Caco-2 (cell line): ENCODE data around the gene AHCY. TPM values are rescaled to one million over a fixed set of nuclear protein-coding genes. Genes with fewer than 3 reads are reported as not detected.

Source experiments
- BruUV-seq: library from RNA; stranded (reverse); fragments of 400-500 nt; replicated peaks from 2 replicates; lab custom pipeline; 2021; lab: Mats Ljungman, UMichigan
- CTCF ChIA-PET: fragments of 300-600 bp; sonication (Branson Sonifier 250); formaldehyde crosslinking; loops from one replicate; lab custom pipeline; 2022; ENCODE audit warnings: antibody characterized with exemption; lab: Charles Lee
- POLR2A ChIA-PET: fragments of 300-600 bp; sonication (Branson Sonifier 250); formaldehyde crosslinking; loops from one replicate; lab custom pipeline; 2022; ENCODE audit warnings: antibody characterized with exemption; lab: Charles Lee
- DNase-seq, 2 experiments: peaks; one replicate each; pipeline versions ENCODE4 v3.0.0 to v3.0.0-alpha.2; 2020 to 2022
- H3K27me3 ChIP-seq: replicated peaks from 2 replicates; pipeline ENCODE4 v1.6.0; 2011; ENCODE audit warnings: low read length; ENCODE audit not compliant: control insufficient read depth, insufficient read depth
- H3K36me3 ChIP-seq: 2 replicates; pipeline ENCODE4 v1.5.1; 2011; ENCODE audit warnings: low read length; ENCODE audit not compliant: control insufficient read depth, insufficient read depth
- H3K4me1 ChIP-seq: fragments of 250-450 bp; sonication (Bioruptor Pico); 2 replicates; pipeline ENCODE4 v1.5.1; 2020; ENCODE audit warnings: mild to moderate bottlenecking
- H3K4me3 ChIP-seq: 2 replicates; pipeline ENCODE4 v1.5.1; 2011; ENCODE audit warnings: low read depth, mild to moderate bottlenecking, control low read depth, low read length
- H3K9me3 ChIP-seq: fragments of 250-450 bp; sonication (Bioruptor Pico); 2 replicates; pipeline ENCODE4 v1.5.1; 2020; ENCODE audit warnings: mild to moderate bottlenecking, moderate library complexity
- H3K27ac Mint-ChIP-seq: one replicate; pipeline ENCODE4 v1.8.0; 2022; ENCODE audit warnings: mixed read lengths; ENCODE audit not compliant: unreplicated experiment
- H3K27me3 Mint-ChIP-seq: one replicate; pipeline ENCODE4 v1.8.0; 2022; ENCODE audit warnings: mixed read lengths; ENCODE audit not compliant: insufficient read depth, unreplicated experiment
- H3K36me3 Mint-ChIP-seq: one replicate; pipeline ENCODE4 v1.8.0; 2022; ENCODE audit warnings: mild to moderate bottlenecking, mixed read lengths; ENCODE audit not compliant: insufficient read depth, unreplicated experiment
- H3K4me1 Mint-ChIP-seq: one replicate; pipeline ENCODE4 v1.8.0; 2022; ENCODE audit warnings: low read depth, mixed read lengths; ENCODE audit not compliant: unreplicated experiment
- H3K4me3 Mint-ChIP-seq: one replicate; pipeline ENCODE4 v1.8.0; 2022; ENCODE audit warnings: mild to moderate bottlenecking, moderate library complexity, mixed read lengths; ENCODE audit not compliant: unreplicated experiment
- H3K9me3 Mint-ChIP-seq: one replicate; pipeline ENCODE4 v1.8.0; 2022; ENCODE audit warnings: mixed read lengths; ENCODE audit not compliant: unreplicated experiment
- CTCF ChIP-seq, 2 experiments: fragments of 200-600 bp in 1 of 2; IDR thresholded peaks; 1 replicate in 1 of 2; 2 replicates in 1 of 2; pipeline versions ENCODE4 v1.5.1 to v1.8.0; 2011 to 2022; ENCODE audit warnings: antibody characterized with exemption in 1 of 2, control low read depth in 1 of 2, inconsistent platforms in 1 of 2, low read depth in 1 of 2, low read length in 1 of 2, mild to moderate bottlenecking in 1 of 2, moderate library complexity in 1 of 2; ENCODE audit not compliant: insufficient read depth in 1 of 2, severe bottlenecking in 1 of 2, unreplicated experiment in 1 of 2
- intact Hi-C: fragments of 100-400 bp; cut with micrococcal nuclease; formaldehyde crosslinking; loops from one replicate; pipeline ENCODE4 v1.10.0; 2022; ENCODE audit not compliant: unreplicated experiment
- total RNA-seq: library from RNA; stranded (reverse); gene quantifications from 2 replicates; pipeline ENCODE4 v1.2.3, GENCODE V29; 2022

Gene AHCY
- total RNA-seq, 1 experiment from 2014 or later = 665 TPM

DNA sequence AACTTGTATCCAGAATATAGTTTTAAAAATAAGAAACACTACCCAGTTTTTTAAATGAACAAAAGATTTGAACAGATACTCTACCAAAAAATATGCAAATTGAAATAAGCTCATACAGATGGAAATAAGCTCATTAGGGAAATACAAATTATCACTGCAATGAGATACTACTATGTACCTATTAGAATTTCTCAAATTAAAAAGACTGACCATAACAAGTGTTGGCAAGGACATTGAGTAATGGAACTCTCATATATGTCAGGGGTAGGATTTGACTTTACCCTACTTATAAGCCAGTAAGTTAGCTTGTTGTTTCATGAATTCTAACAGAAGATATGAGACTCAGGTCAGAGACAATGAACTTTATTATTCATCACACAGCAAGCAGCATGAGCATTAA lies 71.5 kb downstream of the AHCY start:
- no TSS peak for BruUV-seq
- H3K4me3 ChIP-seq = no peak overlapping the region
- Mint-ChIP-seq H3K9me3 (peaks cover 6% of the 10 kb centered on the region), H3K36me3 (no peaks in the 10 kb centered on the region), H3K27me3 (peaks cover 6% of the 10 kb centered on the region), H3K4me1 (no peaks in the 10 kb centered on the region), H3K27ac (no peak overlapping the region), H3K4me3 (no peak overlapping the region)
- 0 out of 2 replicates have a peak, but pooled peaks cover 2% of the 10 kb centered on the region for H3K27me3 ChIP-seq
- ChIA-PET CTCF (no interaction called here), POLR2A (no interaction called here)
- TF ChIP-seq CTCF (IDR thresholded peaks at IDR 0.05; ENCODE audit: insufficient read depth in 1 of 2, low read depth in 1 of 2, low read length in 1 of 2, severe bottlenecking in 1 of 2, unreplicated experiment in 1 of 2) = no peak
- intact Hi-C loops = no loop called here
- no peaks in the 10 kb centered on the region for H3K4me1 ChIP-seq
- no peaks in the 10 kb centered on the region for H3K36me3 ChIP-seq
- H3K9me3 ChIP-seq = peaks cover 5% of the 10 kb centered on the region; the same call in 1 of the 2 replicates
- DNase-seq = no peak

Other genes with a start within 250 kb of the AHCY start
- gene EIF2S2, start 191.1 kb downstream of the AHCY start, total RNA-seq = 291 and 299 TPM in 2 replicates
- not detected in 2 replicates for gene ASIP, start 61.9 kb downstream of the AHCY start, total RNA-seq
- 135 and 138 TPM in 2 replicates for gene ITCH, start 59.9 kb upstream of the AHCY start, total RNA-seq
- gene DYNLRB1, start 213.1 kb upstream of the AHCY start, total RNA-seq = 357 and 359 TPM in 2 replicates